ENCODE data around the gene PTPRG.

PTPRG gene

GRCh38 chr3:61894988-61895935, 333.9 kb downstream of the PTPRG start:
- DNase-seq (ENCODE audit: low read depth in 3 of 3): peak; percentile 22 to 28 (median 24)

- DNase-seq (ENCODE audit: low read depth in 3 of 3): no peak
Observed at GRCh38 chr3:61896251-61896650, 334.9 kb downstream of the PTPRG start.

- DNase-seq (ENCODE audit: low read depth in 3 of 3): no peak
Observed at GRCh38 chr3:61897848-61898247, 336.5 kb downstream of the PTPRG start.

- DNase-seq (ENCODE audit: low read depth in 3 of 3): no peak
Observed at GRCh38 chr3:61899700-61900462, 338.5 kb downstream of the PTPRG start.

- DNase-seq (ENCODE audit: low read depth in 3 of 3): no peak
Observed at GRCh38 chr3:61901496-61901895, 340.1 kb downstream of the PTPRG start.

GRCh38 chr3:61901986-61902385, 340.6 kb downstream of the PTPRG start:
- no peak for DNase-seq (ENCODE audit: low read depth in 3 of 3)

- DNase-seq (ENCODE audit: low read depth in 3 of 3): no peak
Observed at GRCh38 chr3:61903074-61903473, 341.7 kb downstream of the PTPRG start.

- DNase-seq (ENCODE audit: low read depth in 3 of 3): no peak
Observed at GRCh38 chr3:61903931-61904657, 342.7 kb downstream of the PTPRG start.

- DNase-seq (ENCODE audit: low read depth in 3 of 3): no peak
Observed at GRCh38 chr3:61907210-61907795, 345.9 kb downstream of the PTPRG start.

GRCh38 chr3:61908382-61908781, 347.0 kb downstream of the PTPRG start:
- no peak for DNase-seq (ENCODE audit: low read depth in 3 of 3)

GRCh38 chr3:61910732-61911131, 349.4 kb downstream of the PTPRG start:
- DNase-seq (ENCODE audit: low read depth in 3 of 3): no peak

- no peak for DNase-seq (ENCODE audit: low read depth in 3 of 3)
Observed at GRCh38 chr3:61912158-61912557, 350.8 kb downstream of the PTPRG start.

- DNase-seq (ENCODE audit: low read depth in 3 of 3): no peak
Observed at GRCh38 chr3:61913701-61914100, 352.3 kb downstream of the PTPRG start.

GRCh38 chr3:61914276-61914675, 352.9 kb downstream of the PTPRG start:
- no peak for DNase-seq (ENCODE audit: low read depth in 3 of 3)

- DNase-seq (ENCODE audit: low read depth in 3 of 3): no peak
Observed at GRCh38 chr3:61915296-61915695, 353.9 kb downstream of the PTPRG start.

- no peak for DNase-seq (ENCODE audit: low read depth in 3 of 3)
Observed at GRCh38 chr3:61919371-61919770, 358.0 kb downstream of the PTPRG start.

- no peak for DNase-seq (ENCODE audit: low read depth in 3 of 3)
Observed at GRCh38 chr3:61922118-61922517, 360.7 kb downstream of the PTPRG start.

GRCh38 chr3:61924090-61924735, 362.8 kb downstream of the PTPRG start:
- DNase-seq (ENCODE audit: low read depth in 3 of 3): no peak

- DNase-seq (ENCODE audit: low read depth in 3 of 3): no peak
Observed at GRCh38 chr3:61924991-61925390, 363.6 kb downstream of the PTPRG start.

GRCh38 chr3:61925721-61926120, 364.4 kb downstream of the PTPRG start:
- no peak for DNase-seq (ENCODE audit: low read depth in 3 of 3)

- DNase-seq (ENCODE audit: low read depth in 3 of 3): no peak
Observed at GRCh38 chr3:61926923-61927322, 365.6 kb downstream of the PTPRG start.
